ENCODE data around the gene HIVEP3.

The HIVEP3 gene

GRCh38 chr1:41933106-41933505 lies 14.4 kb upstream of the HIVEP3 start:
- H3K4me2 ChIP-seq (ENCODE audit: insufficient read depth, low read length) = no peak overlapping the region
- H3K4me1 ChIP-seq (ENCODE audit: insufficient read depth, low read length) = no peaks in the 10 kb centered on the region
- TF ChIP-seq CTCF (IDR thresholded peaks at IDR 0.05; ENCODE audit: borderline replicate concordance, extremely low read depth, low read length, poor library complexity, severe bottlenecking) (no peak), EZH2 (IDR thresholded peaks at IDR 0.05; ENCODE audit: borderline replicate concordance, low read depth, low read length, severe bottlenecking) (no peak)
- H3K27me3 ChIP-seq (ENCODE audit: insufficient read depth, low read length, poor library complexity) = no peaks in the 10 kb centered on the region
- H4K20me1 ChIP-seq (ENCODE audit: insufficient read depth, low read length) = no peaks in the 10 kb centered on the region
- peaks cover 6% of the 10 kb centered on the region for H3K9me3 ChIP-seq (ENCODE audit: insufficient read depth, low read length, severe bottlenecking)
- peaks cover 5% of the 10 kb centered on the region; the same call in 1 of the 2 replicates for H3K36me3 ChIP-seq (ENCODE audit: insufficient read depth, low read length)
- H3K9ac ChIP-seq (ENCODE audit: low read depth, low read length) = no peak overlapping the region
- ATAC-seq (ENCODE audit: insufficient read depth, low read depth) = no peak
- no peak overlapping the region for H2AFZ ChIP-seq (ENCODE audit: low read depth, low read length)
- H3K4me3 ChIP-seq (ENCODE audit: low read depth in 1 of 2, low read length in 2 of 2) = no peak overlapping the region
- H3K79me2 ChIP-seq (ENCODE audit: insufficient read depth, low read length) = peaks cover 30% of the 10 kb centered on the region
- no peak overlapping the region for H3K27ac ChIP-seq (ENCODE audit: low read length)
- no peak for DNase-seq

- Histone ChIP-seq H3K4me3 (ENCODE audit: low read depth in 1 of 2, low read length in 2 of 2) (no peak overlapping the region), H3K79me2 (ENCODE audit: insufficient read depth, low read length) (peaks cover 23% of the 10 kb centered on the region), H3K9ac (ENCODE audit: low read depth, low read length) (no peak overlapping the region), H4K20me1 (ENCODE audit: insufficient read depth, low read length) (no peaks in the 10 kb centered on the region), H3K9me3 (ENCODE audit: insufficient read depth, low read length, severe bottlenecking) (peaks cover 6% of the 10 kb centered on the region), H3K36me3 (ENCODE audit: insufficient read depth, low read length) (no peaks in the 10 kb centered on the region), H3K27ac (ENCODE audit: low read length) (no peak overlapping the region), H3K27me3 (ENCODE audit: insufficient read depth, low read length, poor library complexity) (no peaks in the 10 kb centered on the region), H2AFZ (ENCODE audit: low read depth, low read length) (no peak overlapping the region), H3K4me1 (ENCODE audit: insufficient read depth, low read length) (no peaks in the 10 kb centered on the region), H3K4me2 (ENCODE audit: insufficient read depth, low read length) (no peak overlapping the region)
- DNase-seq = no peak
- ATAC-seq (ENCODE audit: insufficient read depth, low read depth) = no peak
- TF ChIP-seq EZH2 (IDR thresholded peaks at IDR 0.05; ENCODE audit: borderline replicate concordance, low read depth, low read length, severe bottlenecking) (no peak), CTCF (IDR thresholded peaks at IDR 0.05; ENCODE audit: borderline replicate concordance, extremely low read depth, low read length, poor library complexity, severe bottlenecking) (no peak)
Measured at GRCh38 chr1:41931578-41931977, 12.9 kb upstream of the HIVEP3 start.

- Histone ChIP-seq H3K9me3 (ENCODE audit: insufficient read depth, low read length, severe bottlenecking) (no peaks in the 10 kb centered on the region), H3K4me2 (ENCODE audit: insufficient read depth, low read length) (no peak overlapping the region), H3K4me1 (ENCODE audit: insufficient read depth, low read length) (no peaks in the 10 kb centered on the region), H2AFZ (ENCODE audit: low read depth, low read length) (no peak overlapping the region), H3K9ac (ENCODE audit: low read depth, low read length) (no peak overlapping the region), H3K36me3 (ENCODE audit: insufficient read depth, low read length) (no peaks in the 10 kb centered on the region), H4K20me1 (ENCODE audit: insufficient read depth, low read length) (no peaks in the 10 kb centered on the region), H3K79me2 (ENCODE audit: insufficient read depth, low read length) (peaks cover 34% of the 10 kb centered on the region), H3K4me3 (ENCODE audit: low read depth in 1 of 2, low read length in 2 of 2) (no peak overlapping the region), H3K27ac (ENCODE audit: low read length) (no peak overlapping the region), H3K27me3 (ENCODE audit: insufficient read depth, low read length, poor library complexity) (no peaks in the 10 kb centered on the region)
- ATAC-seq (ENCODE audit: insufficient read depth, low read depth) (no peak), DNase-seq (no peak)
- TF ChIP-seq CTCF (IDR thresholded peaks at IDR 0.05; ENCODE audit: borderline replicate concordance, extremely low read depth, low read length, poor library complexity, severe bottlenecking) (no peak), EZH2 (IDR thresholded peaks at IDR 0.05; ENCODE audit: borderline replicate concordance, low read depth, low read length, severe bottlenecking) (no peak)
Measured at GRCh38 chr1:41927118-41927517, 8.4 kb upstream of the HIVEP3 start.

- ATAC-seq (ENCODE audit: insufficient read depth, low read depth) (peak; percentile 48; the same call in 1 of the 3 replicates), DNase-seq (no peak)
- Histone ChIP-seq H3K27ac (ENCODE audit: low read length) (no peak overlapping the region), H3K4me2 (ENCODE audit: insufficient read depth, low read length) (no peak overlapping the region), H3K79me2 (ENCODE audit: insufficient read depth, low read length) (peaks cover 42% of the 10 kb centered on the region), H3K36me3 (ENCODE audit: insufficient read depth, low read length) (no peaks in the 10 kb centered on the region), H2AFZ (ENCODE audit: low read depth, low read length) (no peak overlapping the region), H3K4me1 (ENCODE audit: insufficient read depth, low read length) (peaks cover 2% of the 10 kb centered on the region), H3K9ac (ENCODE audit: low read depth, low read length) (no peak overlapping the region), H3K9me3 (ENCODE audit: insufficient read depth, low read length, severe bottlenecking) (no peaks in the 10 kb centered on the region), H3K27me3 (ENCODE audit: insufficient read depth, low read length, poor library complexity) (no peaks in the 10 kb centered on the region), H3K4me3 (ENCODE audit: low read depth in 1 of 2, low read length in 2 of 2) (no peak overlapping the region), H4K20me1 (ENCODE audit: insufficient read depth, low read length) (no peaks in the 10 kb centered on the region)
- TF ChIP-seq CTCF (IDR thresholded peaks at IDR 0.05; ENCODE audit: borderline replicate concordance, extremely low read depth, low read length, poor library complexity, severe bottlenecking) (no peak), EZH2 (IDR thresholded peaks at IDR 0.05; ENCODE audit: borderline replicate concordance, low read depth, low read length, severe bottlenecking) (no peak)
Measured at GRCh38 chr1:41925712-41926111, 7.0 kb upstream of the HIVEP3 start.

Data from DND-41 (cell line).